Medulla oblongata (tissue), 1 donor: ENCODE data around the gene CPXM2.

Source experiments
- DNase-seq: peaks from one replicate; pipeline ENCODE4 v3.0.0-alpha.2; 2015; ENCODE audit errors: extremely low spot score

The CPXM2 gene

DNA sequence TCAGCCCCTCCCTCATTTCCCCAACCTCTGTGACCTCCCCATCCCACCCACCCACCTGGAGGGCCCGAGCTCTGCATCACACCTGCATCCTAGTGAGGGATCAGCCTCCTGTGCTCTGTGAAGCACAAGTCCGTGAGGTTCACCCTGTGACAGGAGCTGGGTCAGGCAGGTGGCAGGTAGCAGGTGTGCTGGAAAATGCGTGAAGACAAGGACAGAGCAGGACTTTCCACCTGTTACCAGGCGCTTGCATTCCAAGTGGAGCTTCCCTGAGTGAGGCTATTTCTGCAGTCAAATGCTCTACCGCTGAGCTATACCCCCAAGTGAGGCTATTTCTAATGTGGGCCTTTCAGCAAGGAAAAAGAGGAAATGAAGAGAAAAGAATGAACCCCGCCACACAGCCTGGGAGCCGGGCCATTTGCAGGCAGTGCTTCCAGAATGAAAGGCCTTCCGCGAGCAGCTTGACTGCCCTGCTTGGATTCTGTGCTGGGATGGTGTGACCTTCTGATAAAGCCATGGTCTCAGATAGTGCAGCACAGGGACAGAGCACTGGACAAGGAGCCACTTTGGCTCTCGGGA, 13.3 kb upstream of the CPXM2 start:
- peak; percentile 58 for DNase-seq

DNA sequence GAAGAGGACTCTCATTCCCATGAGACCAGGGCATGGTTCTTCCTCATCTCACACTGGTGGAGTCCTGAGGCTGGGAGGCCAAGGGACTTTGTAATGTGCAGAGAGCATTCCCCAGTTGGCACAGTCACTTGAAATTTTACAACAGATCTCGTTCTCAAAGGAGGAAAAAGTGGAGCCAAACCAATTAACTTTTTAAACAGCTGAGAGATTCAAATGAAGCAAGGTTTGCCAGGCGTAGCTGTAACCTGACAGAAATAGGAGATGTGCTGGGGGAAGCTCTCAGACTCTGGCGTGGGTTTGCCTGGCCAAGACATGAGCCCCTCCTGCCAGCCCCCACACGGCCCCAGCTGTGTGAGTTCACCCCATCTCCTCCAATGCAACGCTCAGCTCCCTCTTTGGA, 12.0 kb upstream of the CPXM2 start:
- no peak for DNase-seq

DNA sequence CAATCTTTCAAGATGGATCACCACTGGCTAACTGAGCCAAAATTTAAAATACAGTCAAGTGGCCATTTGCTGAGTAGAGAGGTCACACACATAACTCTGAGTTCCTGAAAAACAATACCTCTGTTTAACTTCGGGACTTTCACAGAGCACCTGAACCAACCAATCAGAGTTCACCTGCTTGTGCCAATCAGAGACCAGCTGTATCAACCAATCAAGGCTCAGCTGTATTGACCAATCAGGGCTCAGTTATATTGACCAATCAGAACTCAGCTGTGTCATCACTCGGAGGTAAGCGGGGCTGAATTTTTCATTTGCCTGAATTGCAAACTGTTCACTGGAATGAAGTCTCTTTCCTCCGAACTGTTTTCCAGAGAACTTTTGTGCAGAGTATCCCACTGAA, 10.0 kb upstream of the CPXM2 start:
- no peak for DNase-seq

DNA sequence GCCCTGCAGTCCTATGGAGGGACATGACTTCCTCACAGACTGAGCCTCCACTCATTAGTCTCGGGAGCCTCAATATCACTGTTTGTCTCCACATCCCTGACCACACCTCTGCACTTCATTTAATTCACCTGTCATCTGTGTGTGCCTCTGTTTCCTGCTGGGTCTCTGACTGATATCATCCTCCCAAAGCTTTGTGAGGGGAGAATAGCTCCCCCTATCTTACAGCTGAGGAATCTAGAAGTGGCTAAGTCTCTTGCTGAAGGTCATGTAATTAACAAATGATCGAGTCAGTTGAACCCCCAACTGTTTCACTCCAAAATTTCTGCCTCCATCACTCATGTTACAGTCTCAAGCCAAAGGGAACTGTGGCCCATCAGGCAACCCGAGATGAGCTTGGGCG, 5.5 kb upstream of the CPXM2 start:
- no peak for DNase-seq

DNA sequence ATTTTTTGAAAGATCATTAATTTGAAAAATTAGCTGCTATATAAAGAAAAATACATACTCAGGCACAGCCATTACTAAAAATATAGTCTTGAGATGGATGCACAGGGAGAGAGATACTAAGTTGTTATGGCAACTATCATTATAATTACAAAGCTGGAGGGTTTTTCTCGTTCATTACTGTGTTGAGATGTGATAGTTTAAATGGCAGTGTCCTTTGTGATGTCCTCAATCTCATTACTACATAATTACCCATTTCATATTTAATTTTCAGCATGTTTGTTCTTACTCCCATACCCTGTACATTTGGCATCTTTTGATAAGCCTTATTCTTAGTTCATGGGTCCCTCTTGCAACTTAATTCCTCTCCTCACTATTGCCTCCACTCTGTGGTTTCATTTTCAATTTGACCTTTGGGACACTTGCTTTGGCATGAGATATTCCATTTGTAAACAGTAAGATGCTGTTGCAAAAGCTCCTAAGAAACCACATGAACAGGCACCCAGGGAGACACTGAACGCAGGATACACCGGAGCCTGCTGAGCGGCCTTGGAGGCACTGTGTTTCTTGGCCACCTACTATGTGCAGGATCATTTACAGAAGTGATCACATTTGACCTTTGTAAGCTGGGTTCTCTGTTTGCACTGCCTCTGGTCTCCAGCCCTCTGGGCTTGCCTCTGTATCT, 4.8 kb upstream of the CPXM2 start:
- DNase-seq: no peak

DNA sequence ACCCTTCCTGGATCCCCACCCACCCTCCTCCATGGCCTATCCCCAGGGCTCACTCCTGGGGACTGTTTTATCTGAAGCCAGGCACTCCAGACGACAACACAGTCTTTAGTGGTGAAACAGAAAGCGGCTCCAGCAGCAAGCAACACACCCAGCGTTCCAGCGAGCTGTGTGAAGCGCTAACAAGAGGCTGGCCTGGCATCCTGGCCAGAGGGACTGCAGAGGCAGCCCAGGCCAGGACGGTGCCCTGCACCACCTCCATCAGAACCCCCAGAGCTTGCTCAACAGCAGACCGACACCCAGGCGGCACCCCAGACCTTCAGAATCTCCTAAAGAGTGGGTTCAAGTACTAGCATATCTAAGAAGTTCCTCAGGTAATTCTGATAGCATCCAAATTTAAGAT, 2.0 kb upstream of the CPXM2 start:
- DNase-seq: no peak

DNA sequence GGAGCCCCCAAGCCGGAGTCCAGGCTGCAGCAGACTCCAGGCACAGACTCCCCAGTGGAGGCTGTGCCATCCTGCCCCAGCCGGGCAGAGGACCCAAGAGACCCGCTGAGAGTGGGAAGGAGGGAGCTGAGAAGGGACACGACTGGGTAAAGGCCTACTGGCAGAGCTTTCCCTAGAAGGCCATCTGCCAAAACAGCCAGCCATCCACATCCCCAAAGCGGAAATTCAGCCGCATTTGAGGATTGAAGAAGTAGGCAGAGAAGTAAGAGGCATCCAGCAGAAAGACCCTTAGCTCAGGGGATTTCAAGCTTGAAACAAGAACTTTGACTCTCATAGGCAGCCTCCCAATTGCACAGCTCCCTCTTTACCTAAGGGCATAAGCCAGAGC, 857 bp downstream of the CPXM2 start:
- no peak for DNase-seq

DNA sequence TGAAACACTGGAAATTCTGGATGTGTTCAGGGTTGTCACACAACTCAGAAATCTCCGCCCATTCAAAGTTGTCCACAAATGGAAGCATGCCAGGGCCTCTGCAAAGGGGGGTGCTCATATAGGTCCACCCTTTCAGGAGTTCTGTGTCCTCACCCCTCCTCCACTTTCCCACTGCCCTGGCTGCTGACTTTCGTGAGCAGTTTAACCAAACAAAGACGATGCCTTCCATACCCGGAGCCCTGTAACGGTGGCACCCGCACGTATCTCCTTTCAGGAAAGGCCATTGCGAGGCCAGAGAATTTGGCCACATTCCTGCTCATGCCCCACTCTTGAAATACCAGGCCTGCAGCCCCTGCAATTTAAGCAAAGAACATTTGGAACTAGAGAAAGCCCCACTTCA, 1.4 kb downstream of the CPXM2 start:
- DNase-seq: peak; percentile 80

DNA sequence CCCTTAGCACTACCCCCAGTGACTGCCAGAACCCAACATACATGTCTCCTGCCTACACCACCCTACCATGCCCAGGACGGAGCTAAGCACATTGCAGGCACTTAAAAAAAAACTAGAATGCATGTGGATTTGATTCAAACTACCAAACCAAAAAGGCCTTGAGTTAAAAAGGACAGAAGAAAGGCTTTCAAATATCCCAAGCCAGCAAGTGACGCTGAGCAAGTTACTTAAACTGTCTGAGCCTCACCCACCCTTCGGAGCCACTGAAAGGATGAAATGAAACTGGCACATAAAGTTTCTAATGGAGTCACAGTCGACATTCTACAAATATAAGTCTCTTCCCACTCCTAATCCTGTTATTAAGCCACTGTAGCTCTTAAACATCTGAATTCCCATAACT, 1.8 kb downstream of the CPXM2 start:
- no peak for DNase-seq

DNA sequence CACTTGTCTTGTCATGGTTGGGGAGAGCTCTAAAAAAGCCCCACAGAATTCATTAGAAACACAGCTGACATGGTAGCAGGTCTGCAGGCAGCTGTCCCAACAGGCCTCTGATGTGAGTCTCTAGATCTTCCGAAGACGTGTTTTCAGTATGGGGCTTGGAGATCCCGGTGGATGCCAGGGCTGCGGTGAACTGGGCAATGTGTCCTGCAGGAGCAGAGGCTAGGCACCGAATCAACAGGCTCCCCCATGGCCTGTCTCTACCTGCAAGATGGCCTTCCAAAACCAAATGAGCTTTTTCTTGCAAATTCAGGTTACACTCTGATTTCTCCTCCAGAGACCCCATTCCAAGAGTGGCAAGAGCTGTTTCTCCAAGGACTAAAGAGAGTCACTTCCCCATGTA, 2.9 kb downstream of the CPXM2 start:
- no peak for DNase-seq

DNA sequence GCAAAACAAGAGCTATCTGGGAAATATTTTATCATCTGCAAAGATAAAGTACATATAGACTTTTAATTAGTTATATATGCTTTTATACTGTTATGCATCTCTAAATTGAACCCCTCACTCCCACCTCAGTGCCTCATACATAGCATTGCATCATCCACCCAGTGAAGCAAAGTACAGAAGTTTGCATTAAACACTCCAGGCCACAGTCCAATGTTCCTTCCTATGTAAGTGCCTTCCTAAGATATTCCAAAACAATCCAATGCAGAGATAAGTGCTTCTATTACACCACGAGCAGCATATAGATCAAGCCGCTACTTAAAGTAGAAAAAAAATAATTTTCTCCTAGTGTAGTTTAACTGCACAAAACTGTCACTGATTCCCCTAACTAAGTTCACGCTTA, 3.4 kb downstream of the CPXM2 start:
- DNase-seq: no peak

DNA sequence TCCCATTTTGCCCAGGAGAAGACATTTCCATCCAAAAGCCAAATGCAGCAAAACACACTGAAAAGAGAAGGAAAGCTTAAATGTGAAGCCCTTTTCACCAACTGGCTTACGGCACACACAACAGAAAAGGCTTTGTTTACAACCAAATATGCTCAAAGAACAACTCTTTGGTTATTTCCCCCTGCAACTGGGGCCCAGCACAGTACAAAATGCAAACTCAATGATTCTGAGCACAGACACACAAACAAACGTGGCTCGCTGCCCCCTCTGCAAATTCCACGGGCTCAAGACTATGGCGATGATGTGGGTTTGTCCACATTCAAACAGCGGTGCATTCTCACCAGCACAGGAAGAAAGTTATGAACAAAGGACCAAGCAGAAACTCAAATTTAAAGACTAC, 5.3 kb downstream of the CPXM2 start:
- peak; percentile 64 for DNase-seq

DNA sequence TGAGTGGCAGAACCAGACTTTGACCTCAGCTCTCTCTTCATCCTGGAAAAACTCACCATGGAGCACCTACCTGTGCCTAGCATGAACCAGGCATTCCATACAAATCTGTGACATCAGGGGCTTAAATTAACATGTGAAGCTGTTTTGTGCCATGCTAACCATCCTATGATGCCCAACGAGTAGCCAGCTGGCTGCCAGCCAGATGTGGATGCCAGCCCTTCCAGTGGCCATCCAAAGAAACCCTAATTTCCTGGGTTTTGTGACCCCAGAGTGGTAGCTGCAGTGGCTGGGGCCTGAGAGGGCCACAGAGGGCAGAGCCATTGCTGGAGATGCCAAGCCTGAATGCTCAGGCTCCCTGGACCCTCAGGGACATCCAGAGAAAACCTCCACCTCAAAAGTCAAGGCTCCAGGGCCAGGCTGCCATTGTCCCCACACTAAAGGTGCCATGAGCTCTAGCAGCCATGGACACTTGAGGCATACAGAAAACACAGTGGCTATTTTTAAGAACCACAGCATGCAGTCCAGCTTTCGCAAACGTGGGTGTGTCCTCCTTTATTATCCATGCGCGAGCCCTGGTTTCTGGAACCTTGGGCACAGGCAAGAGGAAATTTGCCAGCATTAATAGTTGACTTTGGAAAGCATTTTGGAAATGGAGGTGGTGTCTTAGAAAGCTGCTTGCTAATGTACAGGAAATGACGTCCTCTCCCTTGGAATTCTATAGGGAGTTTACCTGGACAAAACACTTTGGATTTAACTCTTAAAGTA, 6.0 kb downstream of the CPXM2 start:
- no peak for DNase-seq

DNA sequence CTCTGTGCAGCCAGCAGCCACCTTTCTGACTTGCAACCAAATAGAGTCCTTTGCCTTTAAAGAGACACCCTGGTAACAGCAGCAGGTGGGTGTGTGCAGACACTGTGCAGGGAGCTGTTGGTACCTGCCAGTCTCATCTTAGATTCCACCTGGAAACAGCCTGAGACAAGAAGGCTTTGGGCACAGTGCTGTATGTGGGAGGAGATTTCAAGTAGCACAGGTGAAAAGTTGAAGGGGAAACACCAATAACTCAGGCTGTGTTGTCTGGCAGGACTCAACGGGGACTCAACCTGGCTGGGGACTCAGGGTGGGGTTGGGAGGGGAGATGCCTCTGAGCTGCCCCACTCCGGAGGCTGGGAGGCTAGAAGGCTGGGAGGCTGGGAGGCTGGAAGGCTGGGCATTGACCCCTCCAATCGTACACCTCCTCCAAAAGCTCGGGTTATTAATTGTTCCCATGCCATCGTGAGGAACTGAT, 6.7 kb downstream of the CPXM2 start:
- DNase-seq: no peak

DNA sequence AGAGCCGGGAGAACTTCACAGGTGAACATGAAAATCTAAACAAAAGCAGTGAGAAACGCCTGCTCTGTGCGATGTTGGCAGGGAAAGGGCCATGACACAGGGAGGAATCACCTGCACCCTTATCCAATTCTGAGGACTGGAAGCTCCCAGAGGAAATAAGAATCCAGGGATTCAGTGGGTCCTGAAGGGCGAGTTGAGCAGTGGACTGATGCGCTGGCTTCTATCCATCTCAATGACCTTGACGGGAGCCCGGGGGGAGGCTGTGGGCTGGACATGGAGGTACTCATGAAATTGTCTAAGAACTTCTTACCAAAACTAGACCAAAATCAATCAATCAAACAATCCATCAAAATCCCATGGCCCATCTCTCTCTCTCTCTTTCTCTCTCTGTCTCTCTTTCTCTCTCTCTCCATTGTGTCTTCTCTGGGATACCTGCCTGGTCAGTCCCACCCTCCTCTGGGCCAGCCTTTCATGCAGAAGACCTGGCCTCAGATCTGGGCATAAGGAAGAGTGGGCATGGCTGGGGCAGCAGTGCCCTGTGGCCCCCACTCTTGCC, 7.2 kb downstream of the CPXM2 start:
- DNase-seq: no peak

DNA sequence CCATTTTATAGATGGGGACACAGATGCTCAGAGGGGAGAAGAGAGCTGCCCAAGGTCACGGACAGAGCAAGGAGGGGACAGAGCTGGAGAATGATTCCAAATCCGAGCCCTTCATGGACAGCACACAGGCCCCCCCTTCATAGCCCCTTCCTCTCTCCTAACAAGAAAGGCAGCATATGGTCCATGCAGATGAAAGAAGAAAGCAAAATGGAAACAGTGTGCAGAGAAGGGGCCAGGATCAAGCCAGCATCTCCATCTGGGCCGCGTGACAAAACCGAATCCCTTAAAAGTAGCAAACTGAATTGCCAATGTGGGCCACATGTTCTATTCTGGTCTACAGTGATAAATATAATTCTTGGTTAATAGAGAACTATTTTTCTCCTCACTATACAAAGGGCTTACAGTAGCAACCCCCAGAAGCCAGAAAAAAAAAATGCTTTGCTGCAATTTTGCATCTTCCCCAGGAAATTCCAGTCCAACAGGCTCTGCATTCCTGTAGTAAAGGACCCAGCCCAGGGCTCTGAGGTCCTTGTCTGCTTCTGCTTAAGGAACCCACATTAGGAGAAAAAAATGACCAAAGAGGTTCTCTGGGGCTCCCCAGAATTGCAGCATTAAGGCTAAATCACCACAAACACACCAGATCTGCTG, 7.8 kb downstream of the CPXM2 start:
- DNase-seq: no peak

DNA sequence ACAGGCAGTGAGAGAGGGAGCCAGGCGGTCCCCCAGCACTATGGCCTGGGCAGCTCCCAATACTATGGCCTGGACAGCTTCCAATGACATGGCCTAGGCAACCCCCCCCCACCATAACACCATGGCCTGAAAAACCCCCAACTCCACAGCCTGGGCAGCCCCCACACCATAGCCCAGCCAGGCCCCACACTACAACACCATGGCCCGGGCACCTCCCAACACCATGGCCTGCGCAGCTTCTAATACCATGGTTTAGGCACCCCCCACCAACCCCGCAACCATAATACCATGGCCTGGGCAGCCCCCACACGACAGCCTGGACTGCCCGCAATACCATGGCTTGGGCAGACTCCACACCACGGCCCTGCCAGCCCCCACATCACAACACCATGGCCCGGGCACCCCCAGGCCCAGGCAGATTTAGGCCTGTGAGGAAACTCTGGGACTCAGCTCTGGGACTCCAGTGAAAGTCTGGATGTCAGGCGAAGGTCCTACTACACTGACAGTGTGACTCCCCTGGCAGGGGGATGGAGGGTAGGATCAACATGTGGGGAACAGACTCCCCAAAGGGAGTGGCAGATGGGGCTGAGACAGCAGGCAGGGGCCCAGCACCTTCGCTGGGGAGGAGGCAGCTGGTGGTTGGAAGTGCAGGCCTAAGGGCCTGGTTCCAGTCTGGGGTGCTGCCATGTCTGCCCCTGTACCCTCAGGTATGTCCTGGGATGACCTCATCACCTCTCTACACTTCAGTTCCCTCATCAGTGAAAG, 8.7 kb downstream of the CPXM2 start:
- no peak for DNase-seq

DNA sequence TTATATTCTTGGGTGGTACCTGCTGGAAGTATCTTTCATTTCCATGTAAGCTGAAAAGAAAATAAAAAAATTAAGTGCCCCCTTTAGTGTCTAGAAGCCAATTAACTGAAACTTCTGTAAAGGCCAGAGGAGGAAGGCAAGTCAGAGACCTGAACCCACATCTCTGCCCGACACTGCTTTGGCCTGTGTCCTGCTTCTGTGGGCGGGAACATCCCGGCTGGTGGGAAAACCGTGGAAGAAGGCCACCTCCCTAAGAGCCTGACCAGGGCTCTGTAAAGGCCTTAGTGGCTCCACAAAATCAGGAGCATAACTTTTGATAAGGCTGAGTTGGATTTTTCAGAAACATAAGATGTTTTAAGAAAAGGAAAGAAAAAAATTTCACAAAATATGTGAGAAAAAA, 9.4 kb downstream of the CPXM2 start:
- no peak for DNase-seq

DNA sequence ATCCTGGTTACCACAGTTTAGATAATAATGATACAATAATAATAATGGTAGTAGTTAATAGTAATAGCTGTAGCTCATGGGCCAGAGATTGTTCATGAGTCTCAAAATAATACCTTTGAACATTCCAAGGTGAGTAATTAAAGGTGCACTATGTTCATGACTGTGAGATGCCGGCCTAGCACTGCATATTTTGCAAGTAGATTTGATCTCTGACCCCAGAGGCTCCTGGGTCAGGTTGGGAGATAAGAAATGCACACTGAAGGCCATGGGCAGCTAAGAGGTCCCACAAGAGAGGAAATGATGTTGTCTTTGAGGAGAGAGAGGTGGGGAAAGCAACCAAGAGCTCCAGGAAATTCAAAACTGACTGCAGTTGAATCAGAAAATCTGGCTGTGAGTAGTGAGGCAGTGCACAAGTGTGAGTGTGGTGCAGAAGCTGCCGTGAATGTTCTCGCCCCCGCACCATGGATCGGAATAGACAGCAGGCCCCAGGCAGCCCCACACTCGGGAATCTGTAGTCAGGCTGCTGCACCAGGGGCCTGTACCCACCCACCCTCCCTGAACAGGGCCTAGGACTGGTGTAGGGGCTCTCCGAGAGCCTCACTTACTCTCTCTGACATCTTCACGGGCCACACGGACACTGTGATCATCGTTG, 11.9 kb downstream of the CPXM2 start:
- no peak for DNase-seq

DNA sequence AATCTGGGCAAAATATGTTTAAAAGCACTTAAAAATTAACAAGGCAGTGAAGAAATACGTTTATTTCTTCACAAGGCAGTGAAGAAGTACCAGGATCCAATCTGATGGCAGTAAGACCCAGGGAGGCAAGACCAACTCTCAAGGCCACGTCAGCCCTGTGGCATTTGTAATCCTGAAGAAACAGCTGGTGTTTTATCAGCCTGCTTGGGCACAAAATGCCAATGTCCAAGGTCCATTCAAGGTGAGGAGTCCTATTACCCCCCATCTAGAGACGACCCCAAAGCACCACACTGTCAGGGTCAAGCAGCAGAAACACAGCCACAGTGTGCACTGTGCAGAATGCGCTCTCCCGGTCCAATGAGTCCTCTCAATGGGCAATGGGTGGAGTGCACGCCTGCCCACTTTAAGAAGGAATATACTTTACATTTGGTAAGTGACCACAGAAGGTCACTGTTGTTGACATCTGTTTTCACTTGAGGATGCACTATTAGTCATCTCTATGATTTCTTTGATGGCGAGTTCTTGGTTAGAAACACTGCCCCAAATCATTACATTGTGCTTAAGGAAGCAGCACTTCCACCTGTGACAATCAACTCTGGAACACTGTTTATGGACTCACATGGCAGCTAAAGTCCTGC, 12.8 kb downstream of the CPXM2 start:
- DNase-seq: no peak

DNA sequence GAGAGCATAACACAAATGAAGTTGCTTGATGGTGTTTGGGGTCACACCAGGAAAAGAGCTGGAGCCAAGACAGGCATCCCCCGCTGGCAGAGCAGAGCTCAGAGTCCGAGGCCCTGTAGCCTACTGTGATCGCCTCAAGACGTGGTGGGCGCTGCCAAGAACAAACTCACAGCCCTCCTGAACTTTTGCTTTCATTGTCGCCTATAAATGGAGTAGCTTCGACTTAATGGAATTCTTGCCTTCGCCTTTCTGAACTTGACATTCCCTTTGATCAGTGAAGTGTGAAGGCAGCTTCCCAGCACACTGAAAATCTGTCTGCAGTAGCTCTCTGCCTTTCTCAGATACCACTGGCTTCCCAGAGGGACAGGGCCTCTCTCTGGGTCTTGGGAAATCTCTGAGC, 21.3 kb downstream of the CPXM2 start:
- DNase-seq: no peak
